ENCODE measurements around the gene FRS3. TPM values are rescaled to one million over a fixed set of nuclear protein-coding genes. Genes with fewer than 3 reads are reported as not detected.

The FRS3 gene
- total RNA-seq, 1 experiment from 2014 or later: 4.5 TPM

DNA sequence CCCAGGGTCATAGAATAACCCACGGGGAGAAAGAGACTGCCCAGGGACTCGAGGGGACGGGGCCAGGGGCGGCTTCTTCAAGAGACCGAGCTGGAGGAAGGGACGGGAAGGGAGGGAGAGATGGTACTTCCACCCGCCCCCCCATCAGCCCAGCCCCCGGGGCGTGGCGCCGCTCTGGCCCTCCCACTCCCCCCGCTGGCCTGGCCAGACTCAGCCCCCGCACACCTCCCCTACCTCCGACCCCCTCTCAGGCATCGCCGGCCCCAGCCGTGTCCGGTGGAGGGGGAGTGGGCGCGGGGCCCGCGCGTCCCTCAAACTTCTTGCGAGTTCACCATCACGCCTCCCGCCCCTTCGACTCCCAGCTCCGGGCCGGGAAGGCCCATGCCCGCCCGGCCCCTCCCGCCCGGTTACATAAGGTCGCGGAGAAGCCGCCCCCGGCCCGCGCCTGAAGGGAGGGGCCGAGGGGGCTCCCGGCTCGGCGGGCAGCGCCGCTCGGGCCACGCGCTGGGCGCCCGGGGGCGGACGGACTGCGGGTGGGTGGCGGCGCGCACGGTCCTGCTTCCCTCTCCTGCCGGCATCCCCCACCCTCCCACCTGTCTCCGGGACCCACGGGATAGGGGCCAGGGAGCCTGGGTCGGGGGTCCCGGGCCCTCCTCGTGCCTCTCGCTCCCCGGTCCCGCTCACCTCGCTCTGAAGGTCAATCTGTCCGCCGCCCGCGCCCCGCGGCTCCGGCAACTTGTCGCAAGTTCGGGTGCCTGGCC is 44.9 kb downstream of the FRS3 start:
- Histone ChIP-seq H3K4me2 (peak overlapping the region; percentile 77), H3K4me1 (replicated peaks; ENCODE audit: insufficient read depth) (peaks cover 16% of the 10 kb centered on the region; the same call in 1 of the 2 replicates), H4K20me1 (ENCODE audit: insufficient read depth) (no peaks in the 10 kb centered on the region; the same call in 1 of the 2 replicates), H3K36me3 (ENCODE audit: low read depth) (no peaks in the 10 kb centered on the region), H3K4me3 (peak overlapping the region; percentile 57), H3K9me2 (ENCODE audit: insufficient read depth) (no peaks in the 10 kb centered on the region), H2AFZ (peak overlapping the region; percentile 71), H3K9me3 (ENCODE audit: insufficient read depth, low read depth) (no peaks in the 10 kb centered on the region), H3F3A (ENCODE audit: insufficient read depth, low read depth) (peaks cover 4% of the 10 kb centered on the region; the same call in 1 of the 2 replicates), H3K27ac (no peak overlapping the region), H3K27me3 (ENCODE audit: insufficient read depth, low read depth) (no peaks in the 10 kb centered on the region), H3K79me2 (ENCODE audit: low read depth) (no peaks in the 10 kb centered on the region)
- DNase-seq: peak in 1 of 2 experiments; percentile 75
- CTCF ChIA-PET: interaction anchor here (0.6 to 1.4 kb wide), 8 partner anchors 22 to 432 kb away, joined by 3 to 7 read pairs (median 5); partner anchors contain the start of genes BYSL and MED20
- POLR2A ChIA-PET (ENCODE audit: unreplicated experiment): interaction anchor here (0.6 to 0.8 kb wide), 3 partner anchors 21 to 1319 kb away, joined by 3 to 6 read pairs (median 3); partner anchors contain the start of gene CUL7
- TF ChIP-seq EZH2 (IDR thresholded peaks at IDR 0.05; ENCODE audit: low read depth): no peak
- TF ChIP-seq, protein P1, sequence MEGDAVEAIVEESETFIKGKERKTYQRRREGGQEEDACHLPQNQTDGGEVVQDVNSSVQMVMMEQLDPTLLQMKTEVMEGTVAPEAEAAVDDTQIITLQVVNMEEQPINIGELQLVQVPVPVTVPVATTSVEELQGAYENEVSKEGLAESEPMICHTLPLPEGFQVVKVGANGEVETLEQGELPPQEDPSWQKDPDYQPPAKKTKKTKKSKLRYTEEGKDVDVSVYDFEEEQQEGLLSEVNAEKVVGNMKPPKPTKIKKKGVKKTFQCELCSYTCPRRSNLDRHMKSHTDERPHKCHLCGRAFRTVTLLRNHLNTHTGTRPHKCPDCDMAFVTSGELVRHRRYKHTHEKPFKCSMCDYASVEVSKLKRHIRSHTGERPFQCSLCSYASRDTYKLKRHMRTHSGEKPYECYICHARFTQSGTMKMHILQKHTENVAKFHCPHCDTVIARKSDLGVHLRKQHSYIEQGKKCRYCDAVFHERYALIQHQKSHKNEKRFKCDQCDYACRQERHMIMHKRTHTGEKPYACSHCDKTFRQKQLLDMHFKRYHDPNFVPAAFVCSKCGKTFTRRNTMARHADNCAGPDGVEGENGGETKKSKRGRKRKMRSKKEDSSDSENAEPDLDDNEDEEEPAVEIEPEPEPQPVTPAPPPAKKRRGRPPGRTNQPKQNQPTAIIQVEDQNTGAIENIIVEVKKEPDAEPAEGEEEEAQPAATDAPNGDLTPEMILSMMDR (conservative IDR thresholded peaks at IDR 0.05): no peak
- no TSS peak for BruUV-seq (replicated peaks)
- intact Hi-C loops (cut with micrococcal nuclease; ENCODE audit: unreplicated experiment): loop anchor here (1.0 kb wide), 2 partner anchors 41 to 52 kb away; no protein-coding TSS in a partner anchor

DNA sequence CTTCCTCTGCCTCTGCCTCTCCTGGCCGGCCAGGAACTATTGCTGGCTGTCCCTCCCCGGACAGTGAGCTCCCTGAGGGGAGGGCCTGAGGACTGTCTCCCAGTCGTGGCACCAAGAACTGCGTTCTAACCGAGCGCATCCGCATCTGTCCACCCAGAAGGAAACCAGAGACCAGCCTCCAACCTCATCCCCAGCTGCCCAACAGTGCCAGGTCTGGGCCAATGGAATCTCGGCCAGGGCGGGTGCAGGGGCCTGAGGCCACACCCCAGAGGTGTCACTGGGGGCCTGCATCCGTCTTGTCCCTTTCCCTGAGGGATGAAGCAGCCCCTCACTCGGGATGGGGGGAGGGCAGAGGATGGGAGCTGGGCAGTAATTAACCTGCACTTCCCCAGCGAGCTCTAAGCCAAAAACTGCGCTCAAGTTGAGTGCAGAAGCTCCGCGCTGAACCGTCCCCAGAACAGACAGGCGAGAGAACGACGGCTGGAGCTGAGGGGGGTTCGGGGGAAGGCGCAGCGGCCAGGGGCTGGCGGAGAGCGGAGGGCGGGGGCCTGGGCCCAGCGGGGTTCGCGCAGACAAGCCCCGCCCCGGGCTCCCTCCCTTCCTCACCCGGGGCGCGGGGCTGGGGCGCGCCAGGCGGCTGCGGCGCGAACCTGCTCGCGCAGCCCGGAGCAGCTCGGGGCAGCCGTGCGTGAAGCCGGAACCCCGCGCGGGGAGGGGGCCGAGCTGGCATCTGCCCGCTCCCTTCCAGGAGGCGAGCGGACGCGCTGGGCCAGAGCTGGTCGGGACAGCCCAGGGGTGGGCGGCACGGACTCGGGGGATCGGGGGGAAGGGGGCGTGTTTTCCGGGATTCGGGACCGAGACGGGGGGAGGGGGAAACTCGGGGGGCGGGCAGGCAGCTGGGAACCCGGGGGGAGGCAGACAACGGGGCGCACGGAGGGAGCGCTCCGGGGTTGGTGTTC is 45.7 kb downstream of the FRS3 start:
- Histone ChIP-seq H3K79me2 (ENCODE audit: low read depth) (no peaks in the 10 kb centered on the region), H3K4me1 (replicated peaks; ENCODE audit: insufficient read depth) (peaks cover 13% of the 10 kb centered on the region; the same call in 1 of the 2 replicates), H3F3A (ENCODE audit: insufficient read depth, low read depth) (peaks cover 3% of the 10 kb centered on the region; the same call in 1 of the 2 replicates), H3K27me3 (ENCODE audit: insufficient read depth, low read depth) (no peaks in the 10 kb centered on the region), H3K27ac (no peak overlapping the region), H3K9me3 (ENCODE audit: insufficient read depth, low read depth) (no peaks in the 10 kb centered on the region), H3K4me3 (peak overlapping the region; percentile 57), H3K36me3 (ENCODE audit: low read depth) (no peaks in the 10 kb centered on the region), H4K20me1 (ENCODE audit: insufficient read depth) (no peaks in the 10 kb centered on the region; the same call in 1 of the 2 replicates), H2AFZ (peak overlapping the region; percentile 71), H3K9me2 (ENCODE audit: insufficient read depth) (no peaks in the 10 kb centered on the region), H3K4me2 (peak overlapping the region; percentile 77)
- TF ChIP-seq EZH2 (IDR thresholded peaks at IDR 0.05; ENCODE audit: low read depth): no peak
- TF ChIP-seq, protein P1 (conservative IDR thresholded peaks at IDR 0.05): no peak
- no TSS peak for BruUV-seq (replicated peaks)
- intact Hi-C loops (cut with micrococcal nuclease; ENCODE audit: unreplicated experiment): no loop called here
- DNase-seq: peak in 1 of 2 experiments; percentile 69
- ChIA-PET CTCF (interaction anchor here (0.6 to 1.4 kb wide), 10 partner anchors 21 to 542 kb away, joined by 3 to 12 read pairs (median 4); partner anchors contain the start of genes BYSL, MED20 and TOMM6), POLR2A (ENCODE audit: unreplicated experiment) (interaction anchor here (0.6 to 0.8 kb wide), 4 partner anchors 17 to 1320 kb away, joined by 3 to 6 read pairs (median 4); partner anchors contain the start of gene CUL7)

All from PC-9 (cell line).